Mucosa of rectum (tissue), 2 donors: ENCODE results near the gene RPP25.
A peak's percentile ranks its signal among the peaks of the same experiment; 100 is the strongest.
"Not testable (repeated sequence)": the region's sequence is repeated elsewhere in the genome, so short reads cannot be mapped to it uniquely, and the experiment has no call there.

Experiments used
- H3K27ac ChIP-seq, 2 donors: one replicate each; pipeline ENCODE4 v1.7.0; 2013; ENCODE audit warnings: inconsistent platforms in 2 of 2, low read depth in 2 of 2, low read length in 2 of 2
- H3K27me3 ChIP-seq, 2 donors: one replicate each; pipeline ENCODE4 v1.7.0; 2013; ENCODE audit warnings: low read length in 2 of 2; ENCODE audit not compliant: control insufficient read depth in 2 of 2, insufficient read depth in 2 of 2
- H3K36me3 ChIP-seq, 2 donors: one replicate each; pipeline ENCODE4 v1.7.0; 2013; ENCODE audit warnings: low read length in 2 of 2; ENCODE audit not compliant: control insufficient read depth in 2 of 2, insufficient read depth in 2 of 2
- H3K4me1 ChIP-seq, 2 donors: one replicate each; pipeline ENCODE4 v1.7.0; 2013; ENCODE audit warnings: low read length in 2 of 2, mild to moderate bottlenecking in 1 of 2; ENCODE audit not compliant: control insufficient read depth in 2 of 2, insufficient read depth in 2 of 2
- H3K4me3 ChIP-seq, 2 donors: one replicate each; pipeline ENCODE4 v1.7.0; 2013; ENCODE audit warnings: low read length in 2 of 2
- H3K9ac ChIP-seq, 2 donors: one replicate each; pipeline ENCODE4 v1.7.0; 2013; ENCODE audit warnings: low read length in 2 of 2, low read depth in 1 of 2, mild to moderate bottlenecking in 1 of 2
- H3K9me3 ChIP-seq, 2 donors: one replicate each; pipeline ENCODE4 v1.7.0; 2013; ENCODE audit warnings: low read length in 2 of 2; ENCODE audit not compliant: control insufficient read depth in 2 of 2
- donor health status: healthy.
- donor health status: Normal muscosa, but diverticular disease.

RPP25 gene

DNA sequence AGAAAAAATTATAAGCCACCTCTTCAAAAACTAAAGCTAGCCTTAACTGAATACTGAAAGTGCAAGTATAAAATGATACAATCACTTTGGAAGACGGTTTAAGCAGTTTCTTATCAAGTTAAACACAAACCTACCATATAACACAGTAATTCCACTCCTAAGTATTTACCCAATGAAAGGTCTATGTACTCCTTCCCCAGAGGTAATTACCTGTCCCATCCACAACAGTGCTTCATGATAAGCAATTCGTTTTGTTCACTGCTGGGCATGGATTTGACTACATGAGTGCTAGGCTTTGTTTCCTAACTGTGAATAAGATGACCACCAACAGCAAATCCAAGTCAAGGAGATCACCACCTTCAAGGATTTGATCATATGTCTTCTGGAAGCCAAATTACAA lies 23.0 kb downstream of the RPP25 start:
- no peaks in the 10 kb centered on the region for H3K9me3 ChIP-seq
- peaks cover 9 to 17% of the 10 kb centered on the region in 2 donors for H3K36me3 ChIP-seq
- peak overlapping the region; percentile 23 to 35 for H3K4me3 ChIP-seq
- H3K4me1 ChIP-seq, result peaks cover 12 to 37% of the 10 kb centered on the region in 2 donors
- peak overlapping the region in 1 of 2 donors; percentile 52 for H3K9ac ChIP-seq
- peak overlapping the region; percentile 64 to 84 for H3K27ac ChIP-seq
- no peaks in the 10 kb centered on the region for H3K27me3 ChIP-seq

DNA sequence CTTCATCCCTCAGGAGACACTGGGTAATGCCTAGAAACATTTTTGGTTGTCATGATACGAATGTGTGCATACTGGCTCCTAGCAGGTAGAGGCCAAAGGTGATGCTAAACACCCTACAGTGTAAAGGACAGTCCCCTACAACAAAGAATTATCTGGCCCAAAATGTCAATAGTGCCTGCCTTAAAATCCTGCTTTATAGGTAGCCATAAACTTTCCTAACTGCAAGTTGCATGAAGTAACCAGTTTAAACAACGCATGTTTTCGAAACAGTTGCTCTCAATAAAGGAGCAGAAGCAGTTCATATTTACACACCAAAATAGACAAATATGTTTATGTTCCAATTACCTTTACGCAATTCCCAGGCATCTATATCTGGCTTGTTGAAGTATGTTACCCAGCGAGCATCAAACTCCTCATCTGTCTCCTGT lies 27.8 kb downstream of the RPP25 start:
- Histone ChIP-seq H3K4me3 (no peak overlapping the region), H3K4me1 (peaks cover 7 to 21% of the 10 kb centered on the region in 2 donors), H3K27me3 (no peaks in the 10 kb centered on the region), H3K9me3 (no peaks in the 10 kb centered on the region), H3K9ac (no peak overlapping the region), H3K36me3 (peaks cover 31 to 39% of the 10 kb centered on the region in 2 donors), H3K27ac (no peak overlapping the region)

DNA sequence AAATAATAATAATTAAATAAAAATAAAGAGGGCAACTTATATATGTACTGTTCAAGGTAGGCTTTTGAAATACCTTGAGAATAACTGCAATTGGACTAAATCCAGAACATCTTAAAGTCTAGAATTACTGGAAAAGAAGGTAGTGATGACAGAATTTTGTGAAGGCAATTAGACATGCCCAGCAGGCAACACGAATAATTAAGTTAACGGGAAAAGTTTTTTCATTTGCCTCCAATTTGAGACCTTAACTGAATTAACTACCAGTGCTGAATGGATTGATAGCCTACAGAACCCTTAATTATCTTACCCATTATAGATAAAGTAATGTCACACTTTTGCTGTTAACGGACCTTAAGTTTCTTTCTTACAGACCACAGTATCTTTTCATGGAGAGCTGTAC lies 32.0 kb downstream of the RPP25 start:
- H3K27me3 ChIP-seq, result no peaks in the 10 kb centered on the region
- peaks cover 56 to 59% of the 10 kb centered on the region in 2 donors for H3K36me3 ChIP-seq
- peaks cover 2 to 3% of the 10 kb centered on the region in 2 donors for H3K4me1 ChIP-seq
- H3K4me3 ChIP-seq, result no peak overlapping the region
- no peak overlapping the region for H3K27ac ChIP-seq
- no peak overlapping the region for H3K9ac ChIP-seq
- no peaks in the 10 kb centered on the region for H3K9me3 ChIP-seq

DNA sequence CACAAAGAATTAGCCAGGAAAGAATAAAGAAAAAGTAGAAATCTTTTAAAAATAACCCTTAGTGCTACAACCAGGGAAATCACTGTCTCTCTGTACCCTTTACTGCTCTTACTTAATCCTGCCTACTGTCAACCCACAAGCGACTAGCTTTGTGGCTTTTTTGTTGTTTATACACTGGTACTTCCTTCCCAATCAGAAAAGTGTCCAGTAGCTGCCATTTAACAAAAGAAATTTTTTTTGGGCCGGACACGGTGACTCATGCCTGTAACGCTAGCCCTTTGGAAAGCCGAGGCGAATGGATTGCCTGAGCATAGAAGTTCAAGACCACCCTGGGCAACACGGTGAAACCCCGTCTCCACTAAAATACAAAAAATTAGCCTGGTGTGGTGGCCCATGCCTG lies 36.1 kb downstream of the RPP25 start:
- Histone ChIP-seq H3K36me3 (peaks cover 63 to 67% of the 10 kb centered on the region in 2 donors), H3K9me3 (no peaks in the 10 kb centered on the region), H3K27ac (no peak overlapping the region), H3K27me3 (no peaks in the 10 kb centered on the region), H3K4me1 (no peaks in the 10 kb centered on the region), H3K9ac (no peak overlapping the region), H3K4me3 (no peak overlapping the region)

DNA sequence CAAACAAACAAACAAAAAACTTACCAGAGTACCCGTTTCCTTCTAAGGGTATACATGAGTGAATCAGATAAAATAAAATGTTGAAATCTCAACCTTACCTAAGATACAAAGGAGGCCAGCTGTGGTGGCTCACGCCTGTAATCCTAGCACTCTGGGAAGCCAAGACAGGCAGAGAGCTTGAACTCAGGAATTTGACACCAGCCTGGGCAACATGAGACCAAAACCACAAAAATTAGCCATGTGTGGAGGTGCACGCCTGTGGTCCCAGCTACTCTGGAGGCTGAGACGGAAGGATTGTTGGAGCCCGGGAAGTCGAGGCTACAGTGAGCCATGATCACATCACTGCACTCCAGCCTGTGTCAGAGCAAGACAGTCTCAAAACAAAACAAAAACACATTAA lies 38.9 kb downstream of the RPP25 start:
- Histone ChIP-seq H3K27ac (no peak overlapping the region), H3K27me3 (no peaks in the 10 kb centered on the region), H3K9ac (no peak overlapping the region), H3K9me3 (no peaks in the 10 kb centered on the region), H3K4me3 (no peak overlapping the region), H3K4me1 (no peaks in the 10 kb centered on the region), H3K36me3 (peaks cover 58 to 69% of the 10 kb centered on the region in 2 donors)

GRCh38 chr15:74913799-74914198 lies 42.8 kb downstream of the RPP25 start:
- H3K4me1 ChIP-seq, H3K9ac ChIP-seq, H3K4me3 ChIP-seq, H3K9me3 ChIP-seq, H3K27me3 ChIP-seq, H3K27ac ChIP-seq: not testable (repeated sequence)
- peaks cover 39 to 42% of the 10 kb centered on the region in 2 donors for H3K36me3 ChIP-seq

DNA sequence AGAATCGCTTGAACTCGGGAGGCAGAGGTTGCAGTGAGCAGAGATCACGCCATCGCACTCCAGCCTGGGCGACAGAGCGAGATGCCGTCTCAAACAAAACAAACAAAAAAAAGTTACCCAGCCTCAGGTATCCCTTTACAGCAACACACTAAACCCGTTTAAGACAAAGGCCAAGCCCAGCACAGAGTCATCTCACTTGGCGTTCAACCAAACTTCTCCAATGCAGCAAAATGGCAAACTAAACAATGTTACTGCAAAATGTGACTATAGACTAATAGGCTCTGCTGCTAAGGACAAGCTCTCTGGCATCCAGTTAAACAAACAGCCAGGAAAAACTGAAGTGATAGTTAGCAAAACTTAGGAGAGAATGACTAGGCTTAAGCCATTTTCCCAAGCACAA lies 43.5 kb downstream of the RPP25 start:
- Histone ChIP-seq H3K27ac (no peak overlapping the region), H3K4me1 (no peaks in the 10 kb centered on the region), H3K36me3 (peaks cover 32 to 35% of the 10 kb centered on the region in 2 donors), H3K9me3 (no peaks in the 10 kb centered on the region), H3K27me3 (no peaks in the 10 kb centered on the region), H3K4me3 (no peak overlapping the region), H3K9ac (no peak overlapping the region)

- H3K4me3 ChIP-seq, result no peak overlapping the region
- H3K4me1 ChIP-seq, result peaks cover 19 to 21% of the 10 kb centered on the region in 2 donors
- no peaks in the 10 kb centered on the region for H3K27me3 ChIP-seq
- H3K36me3 ChIP-seq, result peaks cover 18 to 22% of the 10 kb centered on the region in 2 donors
- H3K27ac ChIP-seq, result no peak overlapping the region
- no peaks in the 10 kb centered on the region for H3K9me3 ChIP-seq
- H3K9ac ChIP-seq, result no peak overlapping the region
Measured at GRCh38 chr15:74908635-74909034, 47.9 kb downstream of the RPP25 start.

DNA sequence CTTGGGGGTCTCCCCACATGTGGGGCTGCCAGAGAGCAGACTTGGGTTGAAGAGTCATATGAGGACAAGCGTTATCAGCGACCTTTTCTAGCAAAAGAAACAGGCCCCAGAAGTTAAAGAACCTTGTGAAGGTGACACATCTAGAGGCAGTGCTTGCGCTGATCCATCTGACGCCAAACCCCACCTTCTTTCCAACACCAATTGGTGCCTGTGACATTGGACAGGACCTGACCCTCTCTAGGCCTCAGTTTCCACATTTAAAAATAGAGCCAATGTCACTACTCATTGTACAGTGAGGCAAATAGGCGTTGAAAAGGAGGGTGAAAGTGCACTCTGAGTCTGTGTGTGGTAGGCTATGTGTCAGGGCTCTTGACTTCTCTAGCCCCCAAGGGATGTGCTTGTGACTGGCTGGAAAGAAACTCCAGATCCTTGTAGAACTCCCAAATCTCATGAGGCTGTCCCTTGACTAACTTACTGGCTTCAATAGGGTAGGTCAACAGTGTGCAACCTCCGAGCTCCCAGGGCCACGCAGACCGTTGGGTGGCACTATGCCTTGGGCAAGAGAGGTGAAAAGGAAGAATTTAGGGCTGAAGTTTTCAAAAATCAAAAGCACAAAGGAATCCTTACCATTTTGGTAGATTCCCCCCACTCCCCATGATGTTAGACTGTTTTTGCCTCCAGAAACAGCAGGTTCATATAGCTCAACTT lies 49.3 kb downstream of the RPP25 start:
- peak overlapping the region; percentile 85 to 97 for H3K9ac ChIP-seq
- peak overlapping the region; percentile 80 to 90 for H3K4me3 ChIP-seq
- H3K36me3 ChIP-seq, result peaks cover 24 to 25% of the 10 kb centered on the region in 2 donors
- peak overlapping the region; percentile 87 to 92 for H3K27ac ChIP-seq
- H3K9me3 ChIP-seq, result no peaks in the 10 kb centered on the region
- H3K4me1 ChIP-seq, result peaks cover 21 to 22% of the 10 kb centered on the region in 2 donors
- H3K27me3 ChIP-seq, result no peaks in the 10 kb centered on the region

- peak within 1 kb of the TSS; percentile 87 to 92 for H3K27ac ChIP-seq
- peak within 1 kb of the TSS; percentile 85 to 97 for H3K9ac ChIP-seq
- H3K27me3 ChIP-seq, result no peaks in the 10 kb centered on the region
- no peaks in the 10 kb centered on the region for H3K9me3 ChIP-seq
- H3K36me3 ChIP-seq, result peaks cover 20 to 28% of the 10 kb centered on the region in 2 donors
- H3K4me1 ChIP-seq, result peaks cover 21 to 27% of the 10 kb centered on the region in 2 donors
- peak within 1 kb of the TSS; percentile 80 to 90 for H3K4me3 ChIP-seq
Measured at GRCh38 chr15:74906450-74907162, 50.0 kb downstream of the RPP25 start, which contains the start of gene FAM219B. TSS of gene FAM219B (minus strand) at chr15:74906851. CDS start at chr15:74906800, 51 bp downstream.
